ENCODE data around the gene CTCFL. TPM values are rescaled to one million over a fixed set of nuclear protein-coding genes. Genes with fewer than 3 reads are reported as not detected.

CTCFL gene
- total RNA-seq, 4 donors from 2014 or later: 0.14 TPM; not detected in 3

GRCh38 chr20:57501461-57502335, 23.2 kb downstream of the CTCFL start:
- Histone ChIP-seq H3K36me3 (no peaks in the 10 kb centered on the region), H3K27ac (no peak overlapping the region), H3K4me1 (peaks cover 0 to 6% (median 3%) of the 10 kb centered on the region in 4 donors), H3K27me3 (no peaks in the 10 kb centered on the region), H3K9me3 (no peaks in the 10 kb centered on the region), H3K4me3 (no peak overlapping the region)
- no peak for TF ChIP-seq EP300 (IDR thresholded peaks at IDR 0.05; ENCODE audit: low read depth)
- TF ChIP-seq CTCF (IDR thresholded peaks at IDR 0.05): no peak
- no peak for TF ChIP-seq POLR2AphosphoS5 (IDR thresholded peaks at IDR 0.05)
- TF ChIP-seq POLR2A (IDR thresholded peaks at IDR 0.05): no peak
- WGBS, 2 donors (ENCODE audit: low coverage in 1 of 2): 85 to 89% methylated on average over 3 to 17 of the region's 17 CpGs
- intact Hi-C loops (cut with DNase I; ENCODE audit: low total_unique reads): no loop called here
- in situ Hi-C loops (cut with MboI; ENCODE audit: low pct_ligation_motif_present in 1 of 4, low pct_unique_long_range_greater_than_20kb in 1 of 4, low sequenced_read_pairs in 3 of 4): loop anchor here in 1 of 4 donors (25.0 kb wide), 1 partner anchor 711 kb away; no protein-coding TSS in a partner anchor
- DNase-seq: no peak

- TF ChIP-seq POLR2A (IDR thresholded peaks at IDR 0.05) (no peak), EP300 (IDR thresholded peaks at IDR 0.05; ENCODE audit: low read depth) (no peak), POLR2AphosphoS5 (IDR thresholded peaks at IDR 0.05) (no peak), CTCF (IDR thresholded peaks at IDR 0.05) (no peak)
- no peak for DNase-seq
- no peak overlapping the region for H3K4me3 ChIP-seq
- 60 to 87% methylated on average over 1 to 17 of the region's 17 CpGs for WGBS, 2 donors (ENCODE audit: low coverage in 1 of 2)
- H3K4me1 ChIP-seq: peaks cover 0 to 6% (median 3%) of the 10 kb centered on the region in 4 donors
- no peaks in the 10 kb centered on the region for H3K9me3 ChIP-seq
- no peaks in the 10 kb centered on the region for H3K36me3 ChIP-seq
- intact Hi-C loops (cut with DNase I; ENCODE audit: low total_unique reads) (no loop called here), in situ Hi-C loops (cut with MboI; ENCODE audit: low pct_ligation_motif_present in 1 of 4, low pct_unique_long_range_greater_than_20kb in 1 of 4, low sequenced_read_pairs in 3 of 4) (loop anchor here in 1 of 4 donors (25.0 kb wide), 1 partner anchor 711 kb away; no protein-coding TSS in a partner anchor)
- no peak overlapping the region for H3K27ac ChIP-seq
- no peaks in the 10 kb centered on the region for H3K27me3 ChIP-seq
These were observed 24.0 kb downstream of the CTCFL start for GRCh38 chr20:57500962-57501361.

GRCh38 chr20:57500235-57500634, 24.7 kb downstream of the CTCFL start:
- H3K9me3 ChIP-seq: no peaks in the 10 kb centered on the region
- DNase-seq: no peak
- H3K36me3 ChIP-seq: no peaks in the 10 kb centered on the region
- no peak overlapping the region for H3K27ac ChIP-seq
- no peaks in the 10 kb centered on the region for H3K27me3 ChIP-seq
- TF ChIP-seq POLR2A (IDR thresholded peaks at IDR 0.05): no peak
- TF ChIP-seq CTCF (IDR thresholded peaks at IDR 0.05): no peak
- TF ChIP-seq POLR2AphosphoS5 (IDR thresholded peaks at IDR 0.05): no peak
- no peak for TF ChIP-seq EP300 (IDR thresholded peaks at IDR 0.05; ENCODE audit: low read depth)
- WGBS, 2 donors (ENCODE audit: low coverage in 1 of 2): 86% methylated on average over 6 to 7 of the region's 7 CpGs
- intact Hi-C loops (cut with DNase I; ENCODE audit: low total_unique reads) (no loop called here), in situ Hi-C loops (cut with MboI; ENCODE audit: low pct_ligation_motif_present in 1 of 4, low pct_unique_long_range_greater_than_20kb in 1 of 4, low sequenced_read_pairs in 3 of 4) (loop anchor here in 1 of 4 donors (25.0 kb wide), 1 partner anchor 712 kb away; no protein-coding TSS in a partner anchor)
- no peak overlapping the region for H3K4me3 ChIP-seq
- H3K4me1 ChIP-seq: peaks cover 0 to 6% (median 3%) of the 10 kb centered on the region in 4 donors

- 61 to 72% methylated on average over 7 to 14 of the region's 14 CpGs for WGBS, 2 donors (ENCODE audit: low coverage in 1 of 2)
- Histone ChIP-seq H3K4me1 (peaks cover 0 to 10% (median 5%) of the 10 kb centered on the region in 4 donors), H3K4me3 (no peak overlapping the region), H3K27me3 (no peaks in the 10 kb centered on the region), H3K9me3 (no peaks in the 10 kb centered on the region), H3K27ac (no peak overlapping the region), H3K36me3 (no peaks in the 10 kb centered on the region)
- intact Hi-C loops (cut with DNase I; ENCODE audit: low total_unique reads) (no loop called here), in situ Hi-C loops (cut with MboI; ENCODE audit: low pct_ligation_motif_present in 1 of 4, low pct_unique_long_range_greater_than_20kb in 1 of 4, low sequenced_read_pairs in 3 of 4) (loop anchor here (5.0 to 25.0 kb wide), 4 partner anchors 112 to 713 kb away; no protein-coding TSS in a partner anchor)
- no peak for DNase-seq
- TF ChIP-seq EP300 (IDR thresholded peaks at IDR 0.05; ENCODE audit: low read depth) (no peak), CTCF (IDR thresholded peaks at IDR 0.05) (no peak), POLR2AphosphoS5 (IDR thresholded peaks at IDR 0.05) (no peak), POLR2A (IDR thresholded peaks at IDR 0.05) (no peak)
These were observed 25.3 kb downstream of the CTCFL start for GRCh38 chr20:57499676-57500075.
